ENCODE results near the gene MLANA.

MLANA gene

GRCh38 chr9:5866272-5866671 is 24.4 kb upstream of the MLANA start:
- H3K27ac ChIP-seq = no peak overlapping the region
- no peak overlapping the region for H3K9ac ChIP-seq
- no peak for TF ChIP-seq Cebpa-rat (IDR thresholded peaks at IDR 0.05)
- H3K9me3 ChIP-seq (replicated peaks in 1 of 11) = no peaks in the 10 kb centered on the region
- no peaks in the 10 kb centered on the region for H3K27me3 ChIP-seq
- H4K20me1 ChIP-seq = no peaks in the 10 kb centered on the region
- H3K4me3 ChIP-seq = no peak overlapping the region
- H3K4me1 ChIP-seq = peaks cover 0 to 8% (median 0%) of the 10 kb centered on the region in 10 experiments; a peak in 6 of 20 replicates
- H3K4me2 ChIP-seq = no peak overlapping the region
- H3K36me3 ChIP-seq = no peaks in the 10 kb centered on the region

- no peak overlapping the region for H3K9ac ChIP-seq
- no peak overlapping the region for H3K4me3 ChIP-seq
- no peaks in the 10 kb centered on the region for H4K20me1 ChIP-seq
- H3K27ac ChIP-seq = no peak overlapping the region
- no peaks in the 10 kb centered on the region for H3K36me3 ChIP-seq
- no peaks in the 10 kb centered on the region for H3K27me3 ChIP-seq
- no peak for TF ChIP-seq Cebpa-rat (IDR thresholded peaks at IDR 0.05)
- H3K4me2 ChIP-seq = no peak overlapping the region
- H3K9me3 ChIP-seq (replicated peaks in 1 of 11) = no peaks in the 10 kb centered on the region
- peaks cover 0 to 8% (median 0%) of the 10 kb centered on the region in 10 experiments; a peak in 6 of 20 replicates for H3K4me1 ChIP-seq
Measured at GRCh38 chr9:5866685-5867084, 24.0 kb upstream of the MLANA start.

DNA sequence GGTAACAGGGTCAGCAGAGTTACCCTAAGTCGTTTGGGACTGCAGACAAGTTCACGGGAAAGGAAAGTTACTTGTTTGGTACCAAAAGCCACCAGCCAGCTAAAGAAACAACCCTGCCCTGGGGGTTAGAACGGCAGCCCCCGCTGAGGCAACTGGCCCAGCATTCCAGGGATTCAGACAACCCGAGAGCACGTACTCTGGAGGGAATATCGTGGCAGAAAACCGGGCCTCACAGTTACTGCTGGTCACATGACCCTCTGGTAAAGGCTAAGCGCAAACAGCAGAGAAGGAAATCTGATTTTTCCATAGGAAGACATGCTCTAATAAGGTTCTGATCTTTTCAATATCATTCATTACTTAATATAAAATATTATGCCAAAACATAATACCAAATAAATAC is 22.5 kb upstream of the MLANA start:
- TF ChIP-seq Cebpa-rat (IDR thresholded peaks at IDR 0.05) = no peak
- Histone ChIP-seq H3K4me2 (no peak overlapping the region), H3K4me1 (peaks cover 0 to 8% (median 0%) of the 10 kb centered on the region in 10 experiments; a peak in 6 of 20 replicates), H3K4me3 (no peak overlapping the region), H3K27me3 (no peaks in the 10 kb centered on the region), H3K9ac (no peak overlapping the region), H4K20me1 (no peaks in the 10 kb centered on the region), H3K9me3 (replicated peaks in 1 of 11) (no peaks in the 10 kb centered on the region), H3K36me3 (no peaks in the 10 kb centered on the region), H3K27ac (no peak overlapping the region)

DNA sequence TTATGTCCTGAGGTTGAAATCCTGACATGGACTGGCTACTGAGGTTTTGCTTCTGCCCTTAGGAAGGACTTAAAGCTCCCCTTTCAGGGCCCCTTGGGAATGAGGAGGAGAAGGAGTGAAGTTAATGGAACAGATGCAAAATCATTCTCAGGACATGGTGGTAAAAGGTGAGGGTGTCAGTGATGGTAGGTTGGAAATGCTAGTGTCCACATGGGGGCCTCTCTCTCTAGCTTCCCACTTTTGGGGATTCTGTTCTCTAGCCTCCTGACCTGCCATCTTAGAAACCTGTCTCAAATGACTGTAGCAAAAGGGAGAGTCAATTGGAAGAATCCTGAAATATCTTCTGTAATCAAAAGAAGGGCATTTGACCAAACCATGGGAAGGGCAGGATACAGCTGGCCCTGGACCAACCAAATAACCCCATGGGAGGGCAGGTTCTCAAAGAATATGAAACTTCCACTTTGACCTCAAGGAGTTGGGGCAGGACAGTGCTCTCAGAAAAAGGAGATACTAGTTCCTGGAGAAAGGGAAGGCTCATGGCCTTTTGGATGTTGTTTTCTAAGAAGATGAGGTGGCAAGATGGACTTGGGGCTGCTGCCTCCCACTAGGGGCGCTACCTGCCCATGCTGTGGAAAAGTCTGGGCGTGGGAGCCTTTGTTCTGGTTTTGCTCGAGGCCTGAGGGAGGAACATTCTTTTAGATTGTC is 21.2 kb upstream of the MLANA start:
- no peaks in the 10 kb centered on the region for H3K36me3 ChIP-seq
- no peaks in the 10 kb centered on the region for H4K20me1 ChIP-seq
- no peaks in the 10 kb centered on the region for H3K9me3 ChIP-seq (replicated peaks in 1 of 11)
- no peaks in the 10 kb centered on the region for H3K27me3 ChIP-seq
- no peak overlapping the region for H3K4me2 ChIP-seq
- no peak for TF ChIP-seq Cebpa-rat (IDR thresholded peaks at IDR 0.05)
- no peak overlapping the region for H3K4me3 ChIP-seq
- H3K27ac ChIP-seq = no peak overlapping the region
- H3K4me1 ChIP-seq = peaks cover 0 to under 1% (median 0%) of the 10 kb centered on the region in 10 experiments; a peak in 4 of 20 replicates
- no peak overlapping the region for H3K9ac ChIP-seq

- H3K4me1 ChIP-seq = no peaks in the 10 kb centered on the region
- no peak overlapping the region for H3K4me3 ChIP-seq
- H3K9ac ChIP-seq = no peak overlapping the region
- H3K9me3 ChIP-seq (replicated peaks in 1 of 11) = no peaks in the 10 kb centered on the region
- no peaks in the 10 kb centered on the region for H3K27me3 ChIP-seq
- no peak overlapping the region for H3K27ac ChIP-seq
- no peaks in the 10 kb centered on the region for H4K20me1 ChIP-seq
- no peak overlapping the region for H3K4me2 ChIP-seq
- H3K36me3 ChIP-seq = no peaks in the 10 kb centered on the region
- TF ChIP-seq Cebpa-rat (IDR thresholded peaks at IDR 0.05) = no peak
Measured at GRCh38 chr9:5870020-5870339, 20.7 kb upstream of the MLANA start.

- no peak overlapping the region for H3K27ac ChIP-seq
- H3K4me2 ChIP-seq = no peak overlapping the region
- no peak overlapping the region for H3K9ac ChIP-seq
- no peaks in the 10 kb centered on the region for H3K27me3 ChIP-seq
- no peaks in the 10 kb centered on the region for H3K4me1 ChIP-seq
- H3K4me3 ChIP-seq = no peak overlapping the region
- H4K20me1 ChIP-seq = no peaks in the 10 kb centered on the region
- no peaks in the 10 kb centered on the region for H3K36me3 ChIP-seq
- no peak for TF ChIP-seq Cebpa-rat (IDR thresholded peaks at IDR 0.05)
- no peaks in the 10 kb centered on the region for H3K9me3 ChIP-seq (replicated peaks in 1 of 11)
Measured at GRCh38 chr9:5870691-5871090, 20.0 kb upstream of the MLANA start.

GRCh38 chr9:5871785-5872184 is 18.9 kb upstream of the MLANA start:
- Histone ChIP-seq H3K4me1 (no peaks in the 10 kb centered on the region), H3K9me3 (replicated peaks in 1 of 11) (no peaks in the 10 kb centered on the region), H3K27ac (no peak overlapping the region), H3K4me2 (no peak overlapping the region), H3K27me3 (no peaks in the 10 kb centered on the region), H4K20me1 (no peaks in the 10 kb centered on the region), H3K36me3 (no peaks in the 10 kb centered on the region; a peak in 1 of 22 replicates), H3K4me3 (no peak overlapping the region), H3K9ac (no peak overlapping the region)
- TF ChIP-seq Cebpa-rat (IDR thresholded peaks at IDR 0.05) = no peak

- H3K9me3 ChIP-seq (replicated peaks in 1 of 11) = no peaks in the 10 kb centered on the region
- no peaks in the 10 kb centered on the region for H4K20me1 ChIP-seq
- H3K4me2 ChIP-seq = no peak overlapping the region
- no peaks in the 10 kb centered on the region; a peak in 1 of 22 replicates for H3K36me3 ChIP-seq
- H3K27ac ChIP-seq = no peak overlapping the region
- H3K4me1 ChIP-seq = no peaks in the 10 kb centered on the region
- no peaks in the 10 kb centered on the region for H3K27me3 ChIP-seq
- no peak for TF ChIP-seq Cebpa-rat (IDR thresholded peaks at IDR 0.05)
- H3K4me3 ChIP-seq = no peak overlapping the region
- no peak overlapping the region for H3K9ac ChIP-seq
Measured at GRCh38 chr9:5872511-5872910, 18.2 kb upstream of the MLANA start.

DNA sequence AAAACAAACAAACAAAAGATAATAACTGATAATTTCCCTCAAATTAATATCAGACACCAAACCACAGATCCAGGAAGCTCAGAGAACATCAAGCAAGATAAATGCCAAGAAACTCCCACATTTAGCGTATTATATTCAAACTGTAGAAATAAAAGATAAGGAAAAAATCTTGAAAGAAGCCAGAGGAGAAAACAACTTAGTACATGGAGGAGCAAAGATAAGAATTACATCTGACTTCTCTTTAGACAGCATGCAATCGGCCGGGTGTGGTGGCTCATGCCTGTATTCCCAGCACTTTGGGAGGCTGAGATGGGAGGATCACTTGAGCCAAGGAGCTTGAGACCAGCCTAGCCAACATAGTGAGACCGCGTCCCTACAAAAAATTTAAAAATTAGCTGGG is 17.2 kb upstream of the MLANA start:
- Histone ChIP-seq H3K4me1 (no peaks in the 10 kb centered on the region), H3K9ac (no peak overlapping the region), H3K4me3 (no peak overlapping the region), H3K4me2 (no peak overlapping the region), H3K27ac (no peak overlapping the region), H3K9me3 (replicated peaks in 1 of 11) (no peaks in the 10 kb centered on the region), H4K20me1 (no peaks in the 10 kb centered on the region), H3K27me3 (no peaks in the 10 kb centered on the region), H3K36me3 (no peaks in the 10 kb centered on the region; a peak in 1 of 22 replicates)
- TF ChIP-seq Cebpa-rat (IDR thresholded peaks at IDR 0.05) = no peak

- Histone ChIP-seq H3K4me3 (no peak overlapping the region), H3K4me2 (no peak overlapping the region), H3K9me3 (replicated peaks in 1 of 11) (no peaks in the 10 kb centered on the region), H3K4me1 (0 out of 20 replicates have a peak, but pooled peaks cover 0 to under 1% (median 0%) of the 10 kb centered on the region in 10 experiments), H3K27ac (no peak overlapping the region), H3K9ac (no peak overlapping the region), H4K20me1 (no peaks in the 10 kb centered on the region), H3K27me3 (no peaks in the 10 kb centered on the region), H3K36me3 (no peaks in the 10 kb centered on the region; a peak in 1 of 22 replicates)
- no peak for TF ChIP-seq Cebpa-rat (IDR thresholded peaks at IDR 0.05)
Measured at GRCh38 chr9:5874048-5874447, 16.6 kb upstream of the MLANA start.
